Peyer's patch (tissue), 4 donors: ENCODE measurements around the gene ATP9B.

Experiments used
- POLR2A ChIP-seq, 2 donors: fragments of 450-650 bp; IDR thresholded peaks; one replicate each; pipeline ENCODE4 v1.5.1; 2017; ENCODE audit warnings: antibody characterized with exemption in 2 of 2, mild to moderate bottlenecking in 2 of 2, moderate library complexity in 2 of 2
- TF ChIP-seq, protein P1 (sequence below), 6 experiments: fragments of 450-650 bp in 4 of 6; fragments of 200-600 bp in 2 of 6; sonication (generic) in 1 of 6; IDR thresholded peaks; one replicate each; pipeline ENCODE4 v1.5.1; 2017 to 2019; ENCODE audit warnings: antibody characterized with exemption in 6 of 6, mild to moderate bottlenecking in 3 of 6, moderate library complexity in 1 of 6

- TF ChIP-seq POLR2A (IDR thresholded peaks at IDR 0.05) = no peak
- TF ChIP-seq, protein P1, sequence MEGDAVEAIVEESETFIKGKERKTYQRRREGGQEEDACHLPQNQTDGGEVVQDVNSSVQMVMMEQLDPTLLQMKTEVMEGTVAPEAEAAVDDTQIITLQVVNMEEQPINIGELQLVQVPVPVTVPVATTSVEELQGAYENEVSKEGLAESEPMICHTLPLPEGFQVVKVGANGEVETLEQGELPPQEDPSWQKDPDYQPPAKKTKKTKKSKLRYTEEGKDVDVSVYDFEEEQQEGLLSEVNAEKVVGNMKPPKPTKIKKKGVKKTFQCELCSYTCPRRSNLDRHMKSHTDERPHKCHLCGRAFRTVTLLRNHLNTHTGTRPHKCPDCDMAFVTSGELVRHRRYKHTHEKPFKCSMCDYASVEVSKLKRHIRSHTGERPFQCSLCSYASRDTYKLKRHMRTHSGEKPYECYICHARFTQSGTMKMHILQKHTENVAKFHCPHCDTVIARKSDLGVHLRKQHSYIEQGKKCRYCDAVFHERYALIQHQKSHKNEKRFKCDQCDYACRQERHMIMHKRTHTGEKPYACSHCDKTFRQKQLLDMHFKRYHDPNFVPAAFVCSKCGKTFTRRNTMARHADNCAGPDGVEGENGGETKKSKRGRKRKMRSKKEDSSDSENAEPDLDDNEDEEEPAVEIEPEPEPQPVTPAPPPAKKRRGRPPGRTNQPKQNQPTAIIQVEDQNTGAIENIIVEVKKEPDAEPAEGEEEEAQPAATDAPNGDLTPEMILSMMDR (IDR thresholded peaks at IDR 0.05) = no peak
Observed at GRCh38 chr18:79352432-79352831, 283.2 kb downstream of the ATP9B start.
